SKM-1 treated with dmso at 0.1 percent for 144 hours (cell line): ENCODE results near the gene LAGE3.
"Not testable (repeated sequence)": the region's sequence is repeated elsewhere in the genome, so short reads cannot be mapped to it uniquely, and the experiment has no call there.

ENCODE experiments used
- DNase-seq: peaks from one replicate; lab custom pipeline; 2025; ENCODE audit not compliant: unreplicated experiment; lab: John Stamatoyannopoulos, UW

Gene LAGE3

DNA sequence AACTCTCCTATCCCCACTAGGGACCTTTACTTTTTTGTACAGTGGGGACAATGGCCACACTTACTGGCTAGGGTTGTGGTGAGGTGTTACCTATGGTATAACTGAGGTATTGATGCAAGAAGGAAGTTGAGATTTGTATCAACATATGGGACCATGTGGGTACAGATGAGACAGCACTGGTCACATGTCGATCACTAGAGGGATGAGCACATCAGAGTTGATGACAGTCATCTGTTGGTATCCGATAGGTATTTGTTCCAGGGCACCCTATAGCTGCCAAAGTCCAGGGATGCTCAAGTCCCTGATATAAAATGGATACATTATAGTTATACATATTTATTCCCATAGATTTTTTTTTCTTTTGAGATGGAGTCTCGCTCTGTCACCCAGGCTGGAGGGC lies 23.9 kb upstream of the LAGE3 start:
- DNase-seq: no peak

- DNase-seq: no peak
These were observed 23.0 kb upstream of the LAGE3 start for GRCh38 chrX:154502098-154502497.

DNA sequence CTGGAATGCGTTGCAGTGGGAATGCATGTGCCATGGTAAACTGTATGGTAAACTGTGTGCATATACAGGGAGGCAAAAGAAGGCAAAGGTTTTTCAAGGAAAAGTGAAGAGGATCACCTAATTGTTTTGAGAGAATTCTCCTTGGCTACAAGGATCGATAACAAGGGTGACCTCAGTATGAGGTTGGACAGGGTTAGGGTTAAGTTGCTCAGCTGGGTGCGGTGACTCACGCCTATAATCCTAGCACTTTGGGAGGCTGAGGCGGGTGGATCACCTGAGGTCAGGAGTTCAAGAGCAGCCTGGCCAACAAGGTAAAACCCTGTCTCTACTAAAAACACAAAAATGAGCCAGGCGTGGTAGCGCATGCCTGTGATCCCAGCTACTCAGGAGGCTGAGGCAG lies 22.3 kb upstream of the LAGE3 start:
- not testable (repeated sequence) for DNase-seq

- DNase-seq: not testable (repeated sequence)
These were observed 17.6 kb upstream of the LAGE3 start for GRCh38 chrX:154496591-154497137.

DNA sequence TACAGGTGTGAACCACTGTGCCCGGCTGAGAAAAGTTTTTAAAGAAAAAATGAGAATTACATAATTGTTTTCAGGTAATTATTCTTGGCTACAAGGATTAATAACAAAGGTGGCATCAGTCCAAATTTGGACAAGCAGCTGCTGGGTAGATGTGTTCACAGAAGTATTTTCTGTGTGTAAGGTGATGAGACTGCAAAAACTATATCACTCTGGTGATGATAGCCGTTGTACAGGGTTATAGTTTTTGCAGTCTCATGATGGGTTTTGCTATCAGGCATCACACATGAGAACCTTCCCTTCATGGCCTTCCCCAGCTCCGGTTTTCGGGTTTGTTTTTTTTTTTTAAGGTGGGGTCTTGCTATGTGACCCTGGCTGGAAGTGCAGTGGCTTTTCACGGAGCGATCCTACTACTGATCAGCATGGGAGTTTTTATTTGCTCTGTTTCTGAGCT lies 16.4 kb upstream of the LAGE3 start:
- no peak for DNase-seq

DNA sequence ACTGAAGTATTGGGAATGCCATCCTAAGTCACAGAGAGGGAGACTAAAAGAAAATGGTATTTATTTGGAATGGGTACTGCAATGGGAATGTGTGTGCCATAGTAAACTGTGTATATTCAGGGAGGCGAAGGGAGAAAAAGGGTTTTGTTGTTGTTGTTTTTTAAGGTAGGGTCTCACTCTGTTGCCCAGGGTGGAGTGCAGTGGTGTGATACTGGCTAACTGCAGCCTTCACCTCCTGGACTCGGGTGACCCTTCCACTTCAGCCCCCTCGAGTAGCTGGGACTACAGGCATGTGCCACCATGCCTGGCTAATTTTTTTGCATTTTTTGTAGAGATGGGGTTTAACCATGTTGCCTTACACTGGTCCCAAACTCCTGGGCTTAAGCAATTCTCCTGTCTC lies 15.6 kb upstream of the LAGE3 start:
- no peak for DNase-seq

- peak; percentile 50 for DNase-seq
These were observed 11.5 kb upstream of the LAGE3 start, which contains the start of gene SLC10A3 for GRCh38 chrX:154490414-154491083. SLC10A3 (minus strand) TSS chrX:154490629; CDS start chrX:154488940, 1,689 bp downstream.

DNA sequence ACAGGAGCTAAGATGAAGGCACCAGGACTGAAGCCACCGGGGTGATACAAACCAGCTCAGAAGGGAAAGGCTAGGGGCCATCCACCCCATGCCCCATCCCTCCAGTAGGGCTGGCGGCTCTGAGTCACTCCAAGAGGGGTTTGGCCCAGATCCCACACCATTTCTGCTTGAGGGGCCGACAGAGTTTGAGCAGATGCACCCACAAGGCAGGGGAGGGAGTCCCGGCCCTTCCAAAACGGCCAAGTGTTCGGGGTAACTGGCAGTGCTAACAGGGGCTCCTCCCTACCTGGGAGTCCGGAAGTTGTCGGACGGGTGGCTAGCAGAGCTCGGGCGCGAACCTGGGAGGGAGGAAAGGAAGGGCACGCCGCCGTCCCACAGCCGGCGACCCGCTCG lies 10.9 kb upstream of the LAGE3 start:
- no peak for DNase-seq

GRCh38 chrX:154489182-154489581 lies 10.1 kb upstream of the LAGE3 start:
- no peak for DNase-seq

- no peak for DNase-seq
These were observed 9.4 kb upstream of the LAGE3 start for GRCh38 chrX:154488336-154489075.

DNA sequence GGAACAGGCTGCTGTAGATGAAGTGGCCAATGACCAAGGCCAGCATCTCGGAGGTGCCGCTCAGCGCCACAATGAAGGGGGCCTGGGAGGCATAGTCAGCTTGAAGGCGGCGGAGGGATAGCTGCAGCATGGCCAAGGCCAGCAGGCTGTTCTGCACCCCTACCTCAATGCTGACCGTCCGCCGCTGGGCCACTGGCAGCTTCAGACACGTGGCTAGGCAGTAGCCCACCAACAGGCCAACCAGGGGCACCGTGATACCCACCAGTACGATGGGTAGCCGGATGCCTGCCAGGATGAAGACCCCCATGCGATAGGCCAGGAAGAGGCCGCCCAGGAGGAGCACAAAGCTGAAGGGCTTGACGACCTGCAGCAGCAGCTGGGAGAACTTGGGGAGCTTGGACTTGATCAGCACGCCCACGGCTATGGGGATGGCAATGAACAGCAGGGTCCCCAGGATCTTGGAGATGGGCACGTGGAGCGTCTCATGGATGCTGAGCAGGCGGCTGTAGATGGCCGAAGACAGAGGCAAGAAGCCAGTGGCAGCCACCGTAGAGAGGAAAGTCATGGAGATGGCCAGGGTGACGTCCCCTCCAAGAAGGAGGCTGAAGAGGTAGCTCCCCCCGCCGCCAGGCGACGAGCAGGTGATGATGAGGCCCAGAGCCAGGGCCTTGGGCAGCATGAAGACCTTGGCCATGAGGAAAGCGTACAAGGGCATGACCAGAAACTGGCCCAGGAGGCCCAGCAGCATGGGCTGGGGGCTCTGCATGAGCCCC lies 8.6 kb upstream of the LAGE3 start:
- no peak for DNase-seq

- DNase-seq: no peak
These were observed 7.5 kb upstream of the LAGE3 start, which contains the start of gene UBL4A for GRCh38 chrX:154486396-154487207. UBL4A (minus strand) TSS chrX:154486615; CDS start chrX:154486584, 31 bp downstream.

GRCh38 chrX:154486052-154486395 lies 6.9 kb upstream of the LAGE3 start:
- DNase-seq: no peak

DNA sequence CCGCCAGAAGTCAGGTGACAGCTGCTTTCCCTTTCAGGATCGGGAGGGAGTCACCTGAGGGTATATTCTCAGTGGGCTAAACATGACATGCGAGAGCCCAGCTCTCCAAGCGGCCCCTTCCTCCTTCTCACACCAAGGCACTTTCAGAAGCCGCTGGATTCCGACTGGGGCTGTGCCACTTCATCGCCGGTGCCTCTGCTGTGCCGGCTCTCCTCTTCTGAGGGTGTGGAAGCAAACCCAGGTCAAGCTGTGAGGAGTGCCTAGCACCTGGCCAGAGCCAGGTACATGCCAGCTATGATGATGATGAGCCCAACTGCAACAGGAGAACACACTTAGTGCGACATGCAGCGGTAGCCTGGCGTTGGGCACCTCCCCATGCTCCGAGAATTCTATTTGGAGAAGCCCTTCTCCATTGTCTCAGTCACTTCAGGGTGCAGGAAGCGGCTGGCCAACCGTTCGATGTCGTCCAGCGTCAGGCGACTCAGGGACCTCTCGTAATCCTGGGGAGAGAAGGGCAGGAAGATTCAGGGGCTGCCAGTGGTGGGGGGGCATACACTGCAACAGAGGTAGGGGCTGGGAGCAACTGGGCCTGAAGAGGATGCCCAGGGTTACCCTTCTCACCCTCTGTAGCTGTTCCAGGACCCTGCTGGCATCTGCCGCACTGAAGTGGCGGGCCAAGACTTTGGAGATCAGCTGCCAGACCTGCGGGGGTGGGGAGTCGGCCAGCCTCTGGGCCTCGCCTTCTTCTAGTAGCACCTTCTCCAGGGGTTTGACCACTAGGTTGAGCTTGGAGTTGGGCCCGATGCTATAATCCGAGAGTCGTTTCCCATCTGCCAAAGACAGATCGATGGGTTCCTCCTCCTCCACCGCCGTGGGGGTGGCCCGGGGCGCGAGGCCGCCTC lies 6.3 kb upstream of the LAGE3 start:
- DNase-seq: no peak

- DNase-seq: no peak
These were observed 5.4 kb upstream of the LAGE3 start for GRCh38 chrX:154484255-154485149.

- no peak for DNase-seq
These were observed 4.2 kb upstream of the LAGE3 start for GRCh38 chrX:154483325-154483724.

DNA sequence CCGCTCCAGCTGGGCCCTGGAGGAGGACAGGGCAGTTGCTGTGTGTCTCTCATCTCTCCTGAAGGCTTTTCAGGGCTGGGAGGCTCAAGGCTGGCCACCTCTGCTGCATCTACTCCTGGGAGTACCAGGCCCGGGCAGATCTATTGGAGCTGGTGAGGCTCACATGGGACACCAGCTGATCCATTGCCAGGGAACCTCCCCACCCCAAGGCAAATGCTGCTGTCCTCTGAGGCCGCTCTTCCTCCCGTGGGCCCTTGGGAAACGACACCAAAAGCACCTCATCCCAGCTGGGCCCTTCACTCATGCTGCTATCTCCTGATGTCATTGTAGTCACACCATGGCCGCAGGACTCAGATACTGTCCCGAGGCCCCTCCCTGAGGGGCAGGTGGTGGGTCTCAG lies 3.7 kb upstream of the LAGE3 start:
- no peak for DNase-seq

DNA sequence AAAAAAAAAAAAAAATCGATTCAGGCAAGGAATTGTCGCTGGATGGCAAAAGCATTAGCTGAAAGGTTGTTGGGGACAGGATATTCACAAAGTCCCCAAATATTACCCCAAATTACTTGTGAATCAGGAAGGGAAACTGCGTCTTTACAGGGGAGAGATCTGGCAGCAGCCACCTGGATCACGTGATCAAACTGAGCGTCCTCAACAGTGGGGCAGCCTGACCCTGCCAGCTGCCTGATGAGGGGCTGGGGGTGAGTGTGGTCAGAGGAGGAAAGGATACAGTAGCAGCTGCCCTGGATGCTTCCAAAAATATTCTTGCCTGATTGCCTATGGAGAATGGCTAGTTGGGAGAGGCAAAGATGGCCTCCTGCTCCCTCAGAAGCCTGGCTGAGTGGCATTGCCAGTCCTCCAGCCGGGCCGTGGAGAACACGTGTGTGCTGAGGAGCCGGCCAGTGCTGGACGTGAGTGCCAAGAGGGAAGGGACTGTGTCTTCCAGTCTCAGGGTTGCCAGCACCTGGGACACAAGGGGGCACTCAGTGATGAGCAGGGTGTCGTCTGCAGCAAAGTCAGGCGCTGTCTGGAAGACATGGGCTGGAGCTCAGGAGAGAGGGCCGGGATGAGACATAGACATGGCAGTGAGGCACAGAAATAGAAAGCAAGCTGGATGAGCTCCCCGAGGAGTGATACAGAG lies 3.0 kb upstream of the LAGE3 start:
- no peak for DNase-seq
